ENCODE results near the gene OPN1MW2. TPM values are rescaled to one million over a fixed set of nuclear protein-coding genes. Genes with fewer than 3 reads are reported as not detected.
"Not testable (repeated sequence)": the region's sequence is repeated elsewhere in the genome, so short reads cannot be mapped to it uniquely, and the experiment has no call there.

OPN1MW2 gene
- total RNA-seq, 1 experiment from 2014 or later = not detected

DNA sequence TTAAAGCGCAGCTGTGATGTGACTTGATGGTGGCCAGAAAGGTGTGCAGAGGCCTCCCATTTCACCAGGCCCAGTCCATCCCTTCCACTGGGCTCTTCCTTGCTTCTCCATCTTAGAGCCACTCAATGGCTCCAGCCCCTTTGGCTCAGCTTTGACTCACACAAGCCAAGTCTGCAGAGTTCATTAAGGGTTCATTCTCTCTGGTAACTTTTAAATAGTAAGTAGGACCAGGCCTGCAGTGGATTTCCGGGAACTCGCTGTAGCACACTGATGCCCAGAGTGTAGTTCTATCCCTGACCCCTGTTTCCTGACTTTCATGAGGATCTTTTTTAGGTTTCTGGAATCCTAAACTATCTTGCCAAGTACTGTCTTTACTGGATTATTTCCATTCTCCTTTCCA is 49.7 kb downstream of the OPN1MW2 start:
- not testable (repeated sequence) for DNase-seq (ENCODE audit: low read depth)

Other genes starting within 250 kb of the OPN1MW2 start
- gene HCFC1, start 247.9 kb upstream of the OPN1MW2 start, total RNA-seq (2014; rRNA removed; shearing (Covaris generic)) = 38.0 and 38.1 TPM in 2 replicates
- 0.86 and 1.5 TPM in 2 replicates for gene TMEM187, start 247.0 kb upstream of the OPN1MW2 start, total RNA-seq (2014; rRNA removed; shearing (Covaris generic))
- gene IRAK1, start 199.9 kb upstream of the OPN1MW2 start, total RNA-seq (2014; rRNA removed; shearing (Covaris generic)) = 49.2 and 50.3 TPM in 2 replicates
- 12.1 and 14.2 TPM in 2 replicates for gene MECP2, start 122.0 kb upstream of the OPN1MW2 start, total RNA-seq (2014; rRNA removed; shearing (Covaris generic))
- not detected in 2 replicates for gene OPN1LW, start 75.5 kb upstream of the OPN1MW2 start, total RNA-seq (2014; rRNA removed; shearing (Covaris generic))
- not detected in 2 replicates for gene OPN1MW, start 37.2 kb upstream of the OPN1MW2 start, total RNA-seq (2014; rRNA removed; shearing (Covaris generic))
- gene OPN1MW3, start 37.8 kb downstream of the OPN1MW2 start, total RNA-seq (2014; rRNA removed; shearing (Covaris generic)) = not detected in 2 replicates
- gene TEX28, start 75.4 kb downstream of the OPN1MW2 start, total RNA-seq (2014; rRNA removed; shearing (Covaris generic)) = not detected in 2 replicates
- 0.06 TPM in 1 of 2 replicates, not detected in the other for gene TKTL1, start 76.0 kb downstream of the OPN1MW2 start, total RNA-seq (2014; rRNA removed; shearing (Covaris generic))
- 721 and 801 TPM in 2 replicates for gene FLNA, start 154.9 kb downstream of the OPN1MW2 start, total RNA-seq (2014; rRNA removed; shearing (Covaris generic))
- 9.0 and 15.1 TPM in 2 replicates for gene EMD, start 159.5 kb downstream of the OPN1MW2 start, total RNA-seq (2014; rRNA removed; shearing (Covaris generic))
- 3,278 and 3,646 TPM in 2 replicates for gene RPL10, start 178.6 kb downstream of the OPN1MW2 start, total RNA-seq (2014; rRNA removed; shearing (Covaris generic))
- 7.2 and 28.4 TPM in 2 replicates for gene DNASE1L1, start 189.5 kb downstream of the OPN1MW2 start, total RNA-seq (2014; rRNA removed; shearing (Covaris generic))
- 9.0 and 14.9 TPM in 2 replicates for gene TAFAZZIN, start 191.8 kb downstream of the OPN1MW2 start, total RNA-seq (2014; rRNA removed; shearing (Covaris generic))
- gene ATP6AP1, start 208.9 kb downstream of the OPN1MW2 start, total RNA-seq (2014; rRNA removed; shearing (Covaris generic)) = 26.3 and 30.9 TPM in 2 replicates
- gene GDI1, start 217.4 kb downstream of the OPN1MW2 start, total RNA-seq (2014; rRNA removed; shearing (Covaris generic)) = 71.6 and 103 TPM in 2 replicates
- 32.8 and 44.2 TPM in 2 replicates for gene FAM50A, start 224.4 kb downstream of the OPN1MW2 start, total RNA-seq (2014; rRNA removed; shearing (Covaris generic))
- 1.5 and 15.6 TPM in 2 replicates for gene PLXNA3, start 238.5 kb downstream of the OPN1MW2 start, total RNA-seq (2014; rRNA removed; shearing (Covaris generic))